GM06990 (cell line): Measurements from ENCODE around the gene C10orf105.

Source experiments
- DNase-seq: peaks from one replicate; pipeline ENCODE4 v3.0.0-alpha.2; 2011; ENCODE audit not compliant: insufficient read length; ENCODE audit errors: extremely low read depth
- H3K27me3 ChIP-seq: replicated peaks from 2 replicates; pipeline ENCODE4 v1.6.0; 2011; ENCODE audit warnings: low read length; ENCODE audit not compliant: control insufficient read depth, insufficient read depth
- H3K36me3 ChIP-seq: 2 replicates; pipeline ENCODE4 v1.5.1; 2011; ENCODE audit warnings: low read length; ENCODE audit not compliant: control insufficient read depth, insufficient read depth
- H3K4me3 ChIP-seq: replicated peaks from 2 replicates; pipeline ENCODE4 v1.5.1; 2011; ENCODE audit warnings: low read depth, mild to moderate bottlenecking, control low read depth, low read length
- CTCF ChIP-seq: IDR thresholded peaks from 2 replicates; pipeline ENCODE4 v1.5.1; 2011; ENCODE audit warnings: low read length, control low read depth, mild to moderate bottlenecking, inconsistent platforms; ENCODE audit not compliant: insufficient read depth, poor library complexity, severe bottlenecking

C10orf105 gene

GRCh38 chr10:71677261-71677660, 42.3 kb downstream of the C10orf105 start:
- Histone ChIP-seq H3K27me3 (no peaks in the 10 kb centered on the region; the same call in 1 of the 2 replicates), H3K36me3 (no peaks in the 10 kb centered on the region), H3K4me3 (no peak overlapping the region)
- DNase-seq: no peak
- no peak for TF ChIP-seq CTCF

- Histone ChIP-seq H3K4me3 (no peak overlapping the region), H3K36me3 (no peaks in the 10 kb centered on the region), H3K27me3 (no peaks in the 10 kb centered on the region; the same call in 1 of the 2 replicates)
- DNase-seq: no peak
- no peak for TF ChIP-seq CTCF
Measured at GRCh38 chr10:71675295-71675970, 44.1 kb downstream of the C10orf105 start.

GRCh38 chr10:71671994-71672946, 47.3 kb downstream of the C10orf105 start:
- DNase-seq: no peak
- Histone ChIP-seq H3K4me3 (no peak overlapping the region), H3K27me3 (no peaks in the 10 kb centered on the region; the same call in 1 of the 2 replicates), H3K36me3 (no peaks in the 10 kb centered on the region)
- no peak for TF ChIP-seq CTCF

GRCh38 chr10:71667387-71667752, 52.2 kb downstream of the C10orf105 start:
- H3K36me3 ChIP-seq: no peaks in the 10 kb centered on the region
- H3K27me3 ChIP-seq: no peaks in the 10 kb centered on the region
- no peak for DNase-seq
- no peak overlapping the region for H3K4me3 ChIP-seq
- no peak for TF ChIP-seq CTCF

GRCh38 chr10:71666639-71667386, 52.8 kb downstream of the C10orf105 start:
- no peaks in the 10 kb centered on the region for H3K27me3 ChIP-seq
- DNase-seq: peak; percentile 47
- no peak for TF ChIP-seq CTCF
- H3K36me3 ChIP-seq: no peaks in the 10 kb centered on the region
- no peak overlapping the region for H3K4me3 ChIP-seq
